ENCODE results near the gene SLC29A3. TPM values are rescaled to one million over a fixed set of nuclear protein-coding genes. Genes with fewer than 3 reads are reported as not detected.

Gene SLC29A3
- total and polyA plus RNA-seq, 2 of the 8 experiments (the other 6 are each of a cell fraction or from before 2014, with no cell fraction given), result 14.0 to 24.6 TPM

GRCh38 chr10:71390461-71390835 is 71.4 kb downstream of the SLC29A3 start (continued):
- TF ChIP-seq CHD7 (IDR thresholded peaks at IDR 0.05; ENCODE audit: insufficient replicate concordance, low read length) (no peak), CHD2 (IDR thresholded peaks at IDR 0.05; ENCODE audit: low read length) (no peak), RBBP5 (IDR thresholded peaks at IDR 0.05; ENCODE audit: borderline replicate concordance, low read depth, low read length) (no peak), KDM1A (IDR thresholded peaks at IDR 0.05; ENCODE audit: borderline replicate concordance, low read length) (no peak), CTCF (IDR thresholded peaks at IDR 0.05; ENCODE audit: control extremely low read depth in 1 of 3, insufficient read depth in 1 of 3, low read depth in 1 of 3, low read length in 3 of 3) (no peak), CBX5 (IDR thresholded peaks at IDR 0.05; ENCODE audit: low read depth, low read length) (no peak), HDAC6 (IDR thresholded peaks at IDR 0.05; ENCODE audit: low read depth, low read length) (no peak)

Data from H1 (cell line).